Endothelial cell of umbilical vein (primary cell): ENCODE measurements around the gene GCNA. TPM values are rescaled to one million over a fixed set of nuclear protein-coding genes. Genes with fewer than 3 reads are reported as not detected.

Experiments used
- BruUV-seq: library from RNA; stranded (reverse); fragments of 400-500 nt; replicated peaks from 2 replicates; lab custom pipeline; 2021; lab: Mats Ljungman, UMichigan
- CTCF ChIA-PET: fragments of 300-600, 350-600 bp; sonication (Branson Sonifier 250); formaldehyde crosslinking; loops from one replicate; lab custom pipeline; 2021; ENCODE audit warnings: antibody characterized with exemption, inconsistent platforms; lab: Charles Lee
- POLR2A ChIA-PET: fragments of 300-600, 350-600 bp; sonication (Branson Sonifier 250); formaldehyde crosslinking; loops from one replicate; lab custom pipeline; 2021; ENCODE audit warnings: antibody characterized with exemption, inconsistent platforms; lab: Charles Lee
- DNase-seq: peaks from one replicate; pipeline ENCODE4 v3.0.0-alpha.2; 2011; ENCODE audit warnings: low read depth, low spot score
- FAIRE-seq: peaks from 2 replicates; lab custom pipeline; 2011; peaks lifted over from hg19 to GRCh38; lab: Jason Lieb, UNC
- H2AFZ ChIP-seq: 2 replicates; pipeline ENCODE4 v1.6.0; 2012; ENCODE audit warnings: low read depth, low read length, control low read depth, inconsistent platforms
- H3K27ac ChIP-seq: 2 replicates; pipeline ENCODE4 v1.5.1; 2011; ENCODE audit warnings: low read depth, mild to moderate bottlenecking, control low read depth, low read length, moderate library complexity; ENCODE audit not compliant: insufficient read depth
- H3K27me3 ChIP-seq, 2 experiments: 2 replicates each; pipeline versions ENCODE4 v1.6.0 to v1.6.1; 2011; ENCODE audit warnings: low read length in 2 of 2, mixed read lengths in 1 of 2; ENCODE audit not compliant: control insufficient read depth in 2 of 2, insufficient read depth in 2 of 2
- H3K36me3 ChIP-seq, 2 experiments: 2 replicates in 1 of 2; 3 replicates in 1 of 2; pipeline ENCODE4 v1.5.1; 2011; ENCODE audit warnings: low read length in 2 of 2, mild to moderate bottlenecking in 1 of 2, moderate library complexity in 1 of 2; ENCODE audit not compliant: control insufficient read depth in 2 of 2, insufficient read depth in 2 of 2; ENCODE audit errors: extremely low read depth in 1 of 2
- H3K4me1 ChIP-seq: 3 replicates; pipeline ENCODE4 v1.5.1; 2011; ENCODE audit warnings: mild to moderate bottlenecking, low read length; ENCODE audit not compliant: control insufficient read depth, insufficient read depth; ENCODE audit errors: extremely low read depth
- H3K4me2 ChIP-seq: 2 replicates; pipeline ENCODE4 v1.6.1; 2011; ENCODE audit warnings: low read length, control low read depth, mixed read lengths; ENCODE audit not compliant: insufficient read depth
- H3K4me3 ChIP-seq, 3 experiments: fragments of 200-600 bp in 1 of 3; sonication (generic), shearing (Covaris generic) in 1 of 3; replicated peaks in 1 of 3; 2 replicates each; pipeline ENCODE4 v1.5.1; 2011 to 2016; ENCODE audit warnings: control low read depth in 3 of 3, low read length in 3 of 3, mild to moderate bottlenecking in 2 of 3, inconsistent platforms in 1 of 3, low read depth in 1 of 3, moderate library complexity in 1 of 3; ENCODE audit not compliant: insufficient read depth in 1 of 3
- H3K79me2 ChIP-seq: 2 replicates; pipeline ENCODE4 v1.6.0; 2012; ENCODE audit warnings: low read length, inconsistent platforms; ENCODE audit not compliant: control insufficient read depth, insufficient read depth
- H3K9ac ChIP-seq: replicated peaks from 2 replicates; pipeline ENCODE3; 2011; ENCODE audit warnings: low read length, control low read depth; ENCODE audit not compliant: insufficient read depth; ENCODE audit errors: extremely low read depth
- H3K9me1 ChIP-seq: replicated peaks from 3 replicates; pipeline ENCODE4 v1.6.0; 2011; ENCODE audit warnings: mild to moderate bottlenecking, low read length; ENCODE audit not compliant: control insufficient read depth, insufficient read depth; ENCODE audit errors: extremely low read depth
- H3K9me3 ChIP-seq: replicated peaks from 2 replicates; pipeline ENCODE4 v1.5.1; 2012; ENCODE audit warnings: low read length, inconsistent platforms; ENCODE audit not compliant: control insufficient read depth, insufficient read depth
- H4K20me1 ChIP-seq: replicated peaks from 2 replicates; pipeline ENCODE3; 2011; ENCODE audit warnings: mild to moderate bottlenecking, low read length; ENCODE audit not compliant: control insufficient read depth, insufficient read depth; ENCODE audit errors: extremely low read depth
- EZH2 ChIP-seq: IDR thresholded peaks from 2 replicates; pipeline ENCODE4 v1.6.1; 2012; ENCODE audit warnings: borderline replicate concordance, low read depth, mild to moderate bottlenecking, moderate library complexity, low read length, inconsistent platforms; ENCODE audit not compliant: severe bottlenecking
- FOS ChIP-seq: IDR thresholded peaks from 2 replicates; pipeline ENCODE4 v1.6.1; 2011; ENCODE audit warnings: mild to moderate bottlenecking, low read length, moderate library complexity, borderline replicate concordance; ENCODE audit not compliant: insufficient read depth
- GATA2 ChIP-seq: IDR thresholded peaks from 2 replicates; pipeline ENCODE4 v1.7.0; 2011; ENCODE audit warnings: low read depth, mild to moderate bottlenecking, moderate library complexity, mixed read lengths, low read length; ENCODE audit not compliant: insufficient read length, insufficient read depth
- JUN ChIP-seq: IDR thresholded peaks from 2 replicates; pipeline ENCODE4 v1.6.1; 2011; ENCODE audit warnings: borderline replicate concordance, low read depth; ENCODE audit not compliant: insufficient read length, insufficient read depth
- MYC ChIP-seq: IDR thresholded peaks from one replicate; pipeline ENCODE4 v1.6.1; 2011; ENCODE audit warnings: mild to moderate bottlenecking, low read depth, low read length
- POLR2A ChIP-seq: IDR thresholded peaks from 2 replicates; pipeline ENCODE4 v1.6.1; 2012; ENCODE audit warnings: low read depth, mild to moderate bottlenecking, control low read depth, low read length
- POLR2AphosphoS5 ChIP-seq: IDR thresholded peaks from 2 replicates; pipeline ENCODE4 v1.6.1; 2012; ENCODE audit warnings: low read depth, mild to moderate bottlenecking, control low read depth, low read length, moderate library complexity; ENCODE audit not compliant: insufficient read depth
- dilution Hi-C: fragments of 300-500 bp; cut with MboI; formaldehyde crosslinking; loops from one replicate; pipeline ENCODE4 v1.15.0; 2019; ENCODE audit warnings: low sequenced_read_pairs; ENCODE audit not compliant: extremely low pct_ligation_motif_present
- intact Hi-C: fragments of 100-400 bp; cut with micrococcal nuclease; formaldehyde crosslinking; loops from one replicate; pipeline ENCODE4 v1.10.0; 2022
- polyA plus RNA-seq, 4 experiments: library from polyadenylated mRNA; depleted of rRNA in 3 of 4; stranded (reverse) in 3 of 4; unstranded in 1 of 4; fragments of >200 nt; gene quantifications; 2 replicates each; pipeline versions ENCODE4 v1.2.1 to v1.2.3, GENCODE V29; 2011 to 2012; ENCODE audit warnings: missing spikeins in 1 of 4
- total RNA-seq: library from RNA; stranded (reverse); gene quantifications from 2 replicates; pipeline ENCODE4 v1.2.3, GENCODE V29; 2021
- TF ChIP-seq, protein P1 (sequence below), 2 donors: IDR thresholded peaks; 1 replicate in 1 of 2; 2 replicates in 1 of 2; pipeline ENCODE4 v1.5.1; 2011; ENCODE audit warnings: low read length in 2 of 2, mild to moderate bottlenecking in 2 of 2, moderate library complexity in 2 of 2, control low read depth in 1 of 2, inconsistent platforms in 1 of 2, low read depth in 1 of 2; ENCODE audit not compliant: insufficient read depth in 1 of 2; ENCODE audit errors: extremely low read depth in 1 of 2
- TF ChIP-seq, protein P2 (sequence below): IDR thresholded peaks from 2 replicates; pipeline ENCODE4 v1.6.1; 2011; ENCODE audit not compliant: insufficient read depth, insufficient read length

GCNA gene
- total and polyA plus RNA-seq, 2 donors (not counting 3 experiments of a cell fraction or from before 2014, with no cell fraction given), result 1.0 to 4.0 TPM

DNA sequence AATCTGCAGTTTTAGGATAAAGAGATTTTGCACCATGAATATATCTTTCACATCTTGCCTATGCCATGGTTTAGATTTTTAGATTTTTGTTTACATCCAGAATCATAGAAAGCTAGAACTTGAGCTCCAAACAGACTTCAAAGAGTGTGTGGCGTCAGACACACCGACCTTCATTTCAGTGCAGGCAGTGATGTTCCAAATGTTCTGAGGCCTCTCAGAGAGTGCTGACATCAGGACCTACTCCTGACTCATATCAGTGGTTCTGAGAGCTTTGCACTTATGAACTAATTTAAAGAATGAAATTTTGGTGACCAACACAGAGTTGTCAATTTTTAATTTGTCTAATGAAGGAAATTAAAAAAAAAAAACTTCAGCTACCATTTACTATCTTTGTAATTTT, 21.7 kb downstream of the GCNA start:
- Histone ChIP-seq H3K9me3 (no peaks in the 10 kb centered on the region), H3K36me3 (peaks cover 0 to 12% of the 10 kb centered on the region in 2 experiments), H3K9ac (no peak overlapping the region), H3K27me3 (no peaks in the 10 kb centered on the region), H3K4me1 (peaks cover 11% of the 10 kb centered on the region), H3K27ac (no peak overlapping the region), H3K9me1 (no peaks in the 10 kb centered on the region), H4K20me1 (no peaks in the 10 kb centered on the region), H2AFZ (no peak overlapping the region), H3K4me2 (no peak overlapping the region), H3K4me3 (no peak overlapping the region), H3K79me2 (no peaks in the 10 kb centered on the region)
- dilution Hi-C loops, result no loop called here
- POLR2A ChIA-PET, result no interaction called here
- no peak for DNase-seq
- FAIRE-seq, result no peak
- intact Hi-C loops, result no loop called here
- BruUV-seq, result no TSS peak
- CTCF ChIA-PET, result no interaction called here
- TF ChIP-seq, protein P1, sequence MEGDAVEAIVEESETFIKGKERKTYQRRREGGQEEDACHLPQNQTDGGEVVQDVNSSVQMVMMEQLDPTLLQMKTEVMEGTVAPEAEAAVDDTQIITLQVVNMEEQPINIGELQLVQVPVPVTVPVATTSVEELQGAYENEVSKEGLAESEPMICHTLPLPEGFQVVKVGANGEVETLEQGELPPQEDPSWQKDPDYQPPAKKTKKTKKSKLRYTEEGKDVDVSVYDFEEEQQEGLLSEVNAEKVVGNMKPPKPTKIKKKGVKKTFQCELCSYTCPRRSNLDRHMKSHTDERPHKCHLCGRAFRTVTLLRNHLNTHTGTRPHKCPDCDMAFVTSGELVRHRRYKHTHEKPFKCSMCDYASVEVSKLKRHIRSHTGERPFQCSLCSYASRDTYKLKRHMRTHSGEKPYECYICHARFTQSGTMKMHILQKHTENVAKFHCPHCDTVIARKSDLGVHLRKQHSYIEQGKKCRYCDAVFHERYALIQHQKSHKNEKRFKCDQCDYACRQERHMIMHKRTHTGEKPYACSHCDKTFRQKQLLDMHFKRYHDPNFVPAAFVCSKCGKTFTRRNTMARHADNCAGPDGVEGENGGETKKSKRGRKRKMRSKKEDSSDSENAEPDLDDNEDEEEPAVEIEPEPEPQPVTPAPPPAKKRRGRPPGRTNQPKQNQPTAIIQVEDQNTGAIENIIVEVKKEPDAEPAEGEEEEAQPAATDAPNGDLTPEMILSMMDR (IDR thresholded peaks at IDR 0.05; ENCODE audit: extremely low read depth in 1 of 2, insufficient read depth in 1 of 2, low read depth in 1 of 2, low read length in 2 of 2), result no peak
- TF ChIP-seq EZH2, result no peak
- no peak for TF ChIP-seq JUN
- TF ChIP-seq, protein P2, sequence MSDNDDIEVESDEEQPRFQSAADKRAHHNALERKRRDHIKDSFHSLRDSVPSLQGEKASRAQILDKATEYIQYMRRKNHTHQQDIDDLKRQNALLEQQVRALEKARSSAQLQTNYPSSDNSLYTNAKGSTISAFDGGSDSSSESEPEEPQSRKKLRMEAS, result no peak
- TF ChIP-seq POLR2A, result no peak
- TF ChIP-seq POLR2AphosphoS5, result no peak
- no peak for TF ChIP-seq GATA2
- TF ChIP-seq FOS, result no peak
- no peak for TF ChIP-seq MYC
